IMR-90 (cell line): ENCODE data around the gene TNFRSF13B. TPM values are rescaled to one million over a fixed set of nuclear protein-coding genes. Genes with fewer than 3 reads are reported as not detected.

ENCODE experiments used
- ATAC-seq: fragments of 200-7000 bp; cut with Tn5 transposase; 2 replicates; pipeline ENCODE4 v1.9.1; 2020; ENCODE audit warnings: low read depth, mild to moderate bottlenecking, moderate library complexity
- BruUV-seq: library from RNA; stranded (reverse); fragments of 400-500 nt; replicated peaks from 2 replicates; lab custom pipeline; 2021; lab: Mats Ljungman, UMichigan
- CTCF ChIA-PET: fragments of 300-600 bp; formaldehyde crosslinking; extraction: SDS; loops from one replicate; lab custom pipeline; 2021; ENCODE audit warnings: antibody characterized with exemption; lab: Yijun Ruan, JAX
- POLR2A ChIA-PET: fragments of 300-600 bp; sonication (Branson Sonifier 250); formaldehyde crosslinking; loops from one replicate; lab custom pipeline; 2022; ENCODE audit warnings: antibody characterized with exemption; ENCODE audit not compliant: unreplicated experiment; lab: Charles Lee
- DNase-seq: peaks from one replicate; pipeline ENCODE4 v3.0.0; 2013
- H2AFZ ChIP-seq: replicated peaks from 2 replicates; pipeline ENCODE3; 2013; ENCODE audit warnings: low read length, mild to moderate bottlenecking; ENCODE audit not compliant: poor library complexity
- H2AK5ac ChIP-seq: 2 replicates; pipeline ENCODE4 v1.6.1; 2013; ENCODE audit warnings: low read depth, low read length, inconsistent platforms
- H2AK9ac ChIP-seq: replicated peaks from 2 replicates; pipeline ENCODE3; 2013; ENCODE audit warnings: mild to moderate bottlenecking, low read depth, low read length, moderate library complexity; ENCODE audit not compliant: poor library complexity
- H2BK120ac ChIP-seq: 2 replicates; pipeline ENCODE4 v1.6.1; 2013; ENCODE audit warnings: low read depth, low read length, inconsistent platforms
- H2BK15ac ChIP-seq: 3 replicates; pipeline ENCODE4 v1.6.1; 2013; ENCODE audit warnings: low read depth, low read length, inconsistent platforms
- H2BK20ac ChIP-seq: 2 replicates; pipeline ENCODE4 v1.6.1; 2013; ENCODE audit warnings: low read depth, mild to moderate bottlenecking, inconsistent platforms, low read length, moderate library complexity
- H2BK5ac ChIP-seq: 2 replicates; pipeline ENCODE4 v1.6.1; 2013; ENCODE audit warnings: mild to moderate bottlenecking, low read depth, low read length, inconsistent platforms; ENCODE audit not compliant: poor library complexity, severe bottlenecking
- H3K14ac ChIP-seq: replicated peaks from 2 replicates; pipeline ENCODE4 v1.6.1; 2013; ENCODE audit warnings: low read depth, low read length, inconsistent platforms
- H3K18ac ChIP-seq: 2 replicates; pipeline ENCODE4 v1.6.1; 2013; ENCODE audit warnings: low read depth, low read length, control low read depth
- H3K23ac ChIP-seq: 2 replicates; pipeline ENCODE4 v1.6.1; 2013; ENCODE audit warnings: low read depth, low read length, inconsistent platforms
- H3K27ac ChIP-seq: 2 replicates; pipeline ENCODE4 v1.5.1; 2013; ENCODE audit warnings: mild to moderate bottlenecking, control low read depth, low read length; ENCODE audit not compliant: insufficient read depth
- H3K27me3 ChIP-seq: 2 replicates; pipeline ENCODE4 v1.6.1; 2013; ENCODE audit warnings: low read length; ENCODE audit not compliant: control insufficient read depth, insufficient read depth
- H3K36me3 ChIP-seq: 2 replicates; pipeline ENCODE4 v1.6.1; 2013; ENCODE audit warnings: low read length, mixed read lengths; ENCODE audit not compliant: control insufficient read depth, insufficient read depth
- H3K4ac ChIP-seq: 2 replicates; pipeline ENCODE4 v1.6.1; 2013; ENCODE audit warnings: low read depth, low read length, inconsistent platforms
- H3K4me1 ChIP-seq: 2 replicates; pipeline ENCODE4 v1.6.1; 2013; ENCODE audit warnings: low read length, mixed read lengths; ENCODE audit not compliant: control insufficient read depth, insufficient read depth
- H3K4me2 ChIP-seq: 2 replicates; pipeline ENCODE4 v1.6.1; 2013; ENCODE audit warnings: low read depth, mild to moderate bottlenecking, control low read depth, low read length, moderate library complexity
- H3K4me3 ChIP-seq: 2 replicates; pipeline ENCODE4 v1.5.1; 2013; ENCODE audit warnings: low read depth, mild to moderate bottlenecking, control low read depth, low read length, moderate library complexity; ENCODE audit not compliant: insufficient read depth
- H3K56ac ChIP-seq: 2 replicates; pipeline ENCODE4 v1.6.1; 2013; ENCODE audit warnings: low read length, inconsistent platforms; ENCODE audit not compliant: insufficient read depth; ENCODE audit errors: extremely low read depth
- H3K79me1 ChIP-seq, 2 experiments: 2 replicates each; pipeline ENCODE4 v1.6.1; 2013; ENCODE audit warnings: low read length in 2 of 2, inconsistent platforms in 1 of 2, low read depth in 1 of 2
- H3K9ac ChIP-seq: 2 replicates; pipeline ENCODE4 v1.6.1; 2013; ENCODE audit warnings: low read depth, low read length, control low read depth
- H3K9me1 ChIP-seq: 2 replicates; pipeline ENCODE4 v1.6.1; 2013; ENCODE audit warnings: low read length, inconsistent platforms; ENCODE audit not compliant: insufficient read depth
- H3K9me3 ChIP-seq: 2 replicates; pipeline ENCODE4 v1.6.1; 2013; ENCODE audit warnings: low read length; ENCODE audit not compliant: control insufficient read depth, insufficient read depth
- H4K20me1 ChIP-seq: 2 replicates; pipeline ENCODE4 v1.6.1; 2013; ENCODE audit warnings: low read length, inconsistent platforms; ENCODE audit not compliant: insufficient read depth
- H4K5ac ChIP-seq: 2 replicates; pipeline ENCODE4 v1.6.1; 2013; ENCODE audit warnings: mild to moderate bottlenecking, low read depth, low read length, control low read depth
- H4K8ac ChIP-seq, 2 experiments: 2 replicates each; pipeline ENCODE4 v1.6.1; 2013; ENCODE audit warnings: low read depth in 2 of 2, low read length in 2 of 2, control low read depth in 1 of 2, inconsistent platforms in 1 of 2
- H4K91ac ChIP-seq: 2 replicates; pipeline ENCODE4 v1.6.1; 2013; ENCODE audit warnings: low read depth, low read length, inconsistent platforms; ENCODE audit not compliant: insufficient read depth
- BHLHE40 ChIP-seq: fragments of 150-350 bp; IDR thresholded peaks from 2 replicates; pipeline ENCODE4 v1.6.1; 2016; ENCODE audit warnings: mild to moderate bottlenecking, low read depth, low read length
- CEBPB ChIP-seq: IDR thresholded peaks from 2 replicates; pipeline ENCODE4 v1.6.1; 2012; ENCODE audit warnings: low read depth, low read length, improper control_type of control experiment
- CHD1 ChIP-seq: IDR thresholded peaks from 2 replicates; pipeline ENCODE4 v1.6.1; 2012; ENCODE audit warnings: low read depth, low read length, improper control_type of control experiment
- CTCF ChIP-seq: conservative IDR thresholded peaks from 2 replicates; pipeline ENCODE4 v1.5.1; 2012; ENCODE audit warnings: mild to moderate bottlenecking, low read depth, low read length, improper control_type of control experiment
- POLR2A ChIP-seq: IDR thresholded peaks from 2 replicates; pipeline ENCODE4 v1.6.1; 2012; ENCODE audit warnings: mild to moderate bottlenecking, low read depth, low read length
- RAD21 ChIP-seq: IDR thresholded peaks from 2 replicates; pipeline ENCODE4 v1.6.1; 2012; ENCODE audit warnings: low read length, improper control_type of control experiment
- SMC3 ChIP-seq: fragments of 150-350 bp; IDR thresholded peaks from 2 replicates; pipeline ENCODE4 v1.6.1; 2016; ENCODE audit warnings: low read depth, mild to moderate bottlenecking, antibody characterized with exemption, low read length, moderate library complexity
- WGBS, 2 experiments: methylation state at CpG; one replicate each; pipeline versions ENCODE4 v1.1.5 to v1.1.7; 2013; ENCODE audit warnings: missing lambda C conversion rate in 2 of 2; ENCODE audit not compliant: insufficient read length in 1 of 2; ENCODE audit errors: extremely low coverage in 2 of 2; 5-methylcytosine and 5-hydroxymethylcytosine counted together
- dilution Hi-C: fragments of 300-500 bp; cut with HindIII; formaldehyde crosslinking; loops from one replicate; pipeline ENCODE4 v1.14.3; 2018; ENCODE audit warnings: low sequenced_read_pairs; ENCODE audit not compliant: unreplicated experiment
- in situ Hi-C: fragments of 300-500 bp; cut with MboI; formaldehyde crosslinking; loops from 3 replicates; pipeline ENCODE4 v1.14.3; 2019; ENCODE audit warnings: low sequenced_read_pairs, inconsistent platforms, mixed read lengths
- intact Hi-C: fragments of 100-400 bp; cut with micrococcal nuclease; formaldehyde crosslinking; loops from 2 replicates; pipeline ENCODE4 v1.10.0; 2022
- polyA plus RNA-seq, 3 experiments: library from polyadenylated mRNA; depleted of rRNA; stranded (reverse); fragments of >200 nt; gene quantifications; 2 replicates each; pipeline ENCODE4 v1.2.3, GENCODE V29; 2012; ENCODE audit warnings: low replicate concordance in 1 of 3
- total RNA-seq: library from RNA; depleted of rRNA; stranded (reverse); fragments of >200 nt; gene quantifications from 2 replicates; pipeline ENCODE4 v1.2.3, GENCODE V29; 2012
- TF ChIP-seq, protein P1 (sequence below): fragments of 150-350 bp; IDR thresholded peaks from 2 replicates; pipeline ENCODE4 v1.6.1; 2016; ENCODE audit warnings: low read depth, mild to moderate bottlenecking, low read length, moderate library complexity, borderline replicate concordance

Gene TNFRSF13B
- total and polyA plus RNA-seq, 2 of the 4 experiments (the other 2 are of a cell fraction) = not detected

DNA sequence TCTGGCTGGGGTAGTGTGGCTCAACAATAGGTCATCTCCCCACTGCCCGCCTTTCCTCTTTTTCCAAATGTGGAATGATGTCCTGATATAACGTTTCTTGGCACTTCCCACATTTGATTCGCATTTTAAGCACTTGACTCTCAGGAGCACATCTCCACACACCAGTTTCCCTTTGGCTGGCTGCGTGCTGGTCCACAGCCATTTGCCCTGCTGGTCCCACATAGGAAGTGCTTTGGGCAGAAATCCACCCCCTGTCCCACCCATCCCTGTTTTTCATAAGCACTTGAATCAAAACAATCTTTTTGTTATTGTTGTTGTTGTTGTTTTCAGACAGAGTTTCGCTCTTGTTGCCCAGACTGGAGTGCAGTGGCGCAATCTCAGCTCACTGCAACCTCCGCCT is 24.0 kb upstream of the TNFRSF13B start:
- H2BK20ac ChIP-seq = no peak overlapping the region
- intact Hi-C loops (no loop called here), dilution Hi-C loops (no loop called here), in situ Hi-C loops (no loop called here)
- no peak overlapping the region for H3K56ac ChIP-seq
- H2AK5ac ChIP-seq = no peak overlapping the region
- no peak overlapping the region for H3K27ac ChIP-seq
- H3K4ac ChIP-seq = no peak overlapping the region
- TF ChIP-seq CTCF (no peak), CHD1 (no peak), RAD21 (no peak), POLR2A (no peak), BHLHE40 (no peak), CEBPB (no peak), SMC3 (no peak)
- TF ChIP-seq, protein P1, sequence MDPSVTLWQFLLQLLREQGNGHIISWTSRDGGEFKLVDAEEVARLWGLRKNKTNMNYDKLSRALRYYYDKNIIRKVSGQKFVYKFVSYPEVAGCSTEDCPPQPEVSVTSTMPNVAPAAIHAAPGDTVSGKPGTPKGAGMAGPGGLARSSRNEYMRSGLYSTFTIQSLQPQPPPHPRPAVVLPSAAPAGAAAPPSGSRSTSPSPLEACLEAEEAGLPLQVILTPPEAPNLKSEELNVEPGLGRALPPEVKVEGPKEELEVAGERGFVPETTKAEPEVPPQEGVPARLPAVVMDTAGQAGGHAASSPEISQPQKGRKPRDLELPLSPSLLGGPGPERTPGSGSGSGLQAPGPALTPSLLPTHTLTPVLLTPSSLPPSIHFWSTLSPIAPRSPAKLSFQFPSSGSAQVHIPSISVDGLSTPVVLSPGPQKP = no peak
- peaks cover 24% of the 10 kb centered on the region for H3K27me3 ChIP-seq
- no peaks in the 10 kb centered on the region for H3K79me1 ChIP-seq
- H4K5ac ChIP-seq = no peak overlapping the region
- no peaks in the 10 kb centered on the region for H3K4me1 ChIP-seq
- no peak for DNase-seq
- H3K4me3 ChIP-seq = no peak overlapping the region
- no peak overlapping the region for H3K18ac ChIP-seq
- no peak overlapping the region for H3K9ac ChIP-seq
- no peak overlapping the region for H3K4me2 ChIP-seq
- ATAC-seq = no peak
- H3K14ac ChIP-seq = no peak overlapping the region
- no peak overlapping the region for H2AK9ac ChIP-seq
- H4K91ac ChIP-seq = no peak overlapping the region
- H3K36me3 ChIP-seq = no peaks in the 10 kb centered on the region
- no peak overlapping the region for H3K23ac ChIP-seq
- no peaks in the 10 kb centered on the region; the same call in 1 of the 2 replicates for H4K20me1 ChIP-seq
- no peak overlapping the region for H2AFZ ChIP-seq
- H3K9me1 ChIP-seq = 0 out of 2 replicates have a peak, but pooled peaks cover 2% of the 10 kb centered on the region
- no TSS peak for BruUV-seq
- H2BK5ac ChIP-seq = no peak overlapping the region
- no peak overlapping the region for H2BK120ac ChIP-seq
- ChIA-PET POLR2A (interaction anchor here (0.6 kb wide), 1 partner anchor 353 kb away, joined by 3 read pairs; no protein-coding TSS in a partner anchor), CTCF (no interaction called here)
- 90% methylated on average over 2 of the region's 7 CpGs; no CpG with 5 or more reads in 1 of the 2 experiments for WGBS, 2 experiments
- H4K8ac ChIP-seq = no peak overlapping the region
- H3K9me3 ChIP-seq = no peaks in the 10 kb centered on the region
- H2BK15ac ChIP-seq = no peak overlapping the region
